GM12878 (cell line): Measurements from ENCODE around the gene KIRREL3. TPM values are rescaled to one million over a fixed set of nuclear protein-coding genes. Genes with fewer than 3 reads are reported as not detected.
A peak's percentile ranks its signal among the peaks of the same experiment; 100 is the strongest.

Experiments
- BACH1 ChIP-seq: fragments of 450-650 bp; IDR thresholded peaks from 2 replicates; pipeline ENCODE4 v1.6.1; 2017; ENCODE audit warnings: mild to moderate bottlenecking, borderline replicate concordance
- EZH2 ChIP-seq: IDR thresholded peaks from 2 replicates; pipeline ENCODE4 v1.6.1; 2012; ENCODE audit warnings: low read depth, mild to moderate bottlenecking, control low read depth, inconsistent platforms, low read length, borderline replicate concordance; ENCODE audit not compliant: control insufficient read depth
- FOS ChIP-seq: IDR thresholded peaks from 3 replicates; pipeline ENCODE4 v1.6.1; 2011; ENCODE audit warnings: borderline replicate concordance; ENCODE audit not compliant: insufficient read length; ENCODE audit errors: extremely low read depth
- HCFC1 ChIP-seq: fragments of 150-350 bp; IDR thresholded peaks from 2 replicates; pipeline ENCODE4 v1.6.1; 2014; ENCODE audit warnings: low read length
- JUND ChIP-seq: IDR thresholded peaks from 2 replicates; pipeline ENCODE4 v1.6.1; 2012; ENCODE audit warnings: low read depth, mild to moderate bottlenecking, low read length, improper control_type of control experiment, moderate library complexity
- KDM1A ChIP-seq: fragments of 200-600 bp; sonication (generic); IDR thresholded peaks from 2 replicates; pipeline ENCODE4 v1.6.1; 2016; ENCODE audit warnings: borderline replicate concordance
- MYC ChIP-seq: IDR thresholded peaks from 2 replicates; pipeline ENCODE4 v1.6.1; 2011; ENCODE audit warnings: mild to moderate bottlenecking, low read length, moderate library complexity, inconsistent platforms; ENCODE audit not compliant: insufficient read depth, insufficient replicate concordance, insufficient read length, severe bottlenecking
- PAX5 ChIP-seq: IDR thresholded peaks from 2 replicates; pipeline ENCODE4 v1.6.1; 2011; ENCODE audit warnings: low read depth, low read length, borderline replicate concordance
- PML ChIP-seq: IDR thresholded peaks from 2 replicates; pipeline ENCODE4 v1.6.1; 2012; ENCODE audit warnings: low read length, inconsistent platforms
- POLR2AphosphoS2 ChIP-seq: IDR thresholded peaks from 2 replicates; pipeline ENCODE4 v1.6.1; 2011; ENCODE audit warnings: low read depth, mild to moderate bottlenecking, low read length, improper control_type of control experiment, moderate library complexity
- RAD21 ChIP-seq: IDR thresholded peaks from 2 replicates; pipeline ENCODE4 v1.6.1; 2011; ENCODE audit warnings: mild to moderate bottlenecking, low read depth, low read length, moderate library complexity; ENCODE audit not compliant: insufficient read depth
- RELA ChIP-seq: fragments of 450-650 bp; IDR thresholded peaks from 2 replicates; pipeline ENCODE4 v1.8.0; 2014; ENCODE audit warnings: borderline replicate concordance; ENCODE audit not compliant: partially characterized antibody
- RUNX3 ChIP-seq: IDR thresholded peaks from 2 replicates; pipeline ENCODE4 v1.6.1; 2012; ENCODE audit warnings: low read length, inconsistent platforms
- ZNF384 ChIP-seq: IDR thresholded peaks from 2 replicates; pipeline ENCODE4 v1.6.1; 2012; ENCODE audit warnings: low read depth, mild to moderate bottlenecking, low read length, improper control_type of control experiment, borderline replicate concordance
- ZSCAN29 ChIP-seq: fragments of 450-650 bp; IDR thresholded peaks from 2 replicates; pipeline ENCODE4 v1.6.1; 2017; ENCODE audit warnings: mild to moderate bottlenecking, moderate library complexity
- polyA plus RNA-seq, 11 experiments: library from polyadenylated mRNA; depleted of rRNA in 4 of 11; unstranded in 6 of 11; stranded (reverse) in 5 of 11; fragments of >200 nt; fragmentation: Nextera tagmentation in 4 of 11; fragmentation: Illumina TruSeq in 1 of 11; extraction: Ambion mirVana in 4 of 11; extraction: Trizol in 1 of 11; gene quantifications; 1 replicate in 1 of 11; 2 replicates in 10 of 11; pipeline versions ENCODE4 v1.2.1 to v1.2.3, GENCODE V29; 2011 to 2016; ENCODE audit warnings: inconsistent platforms in 2 of 11, missing spikeins in 2 of 11, low read depth in 1 of 11
- total RNA-seq, 4 experiments: library from RNA; depleted of rRNA in 3 of 4; stranded (reverse); fragments of >200 nt in 3 of 4; fragmentation: Illumina TruSeq in 1 of 4; extraction: Trizol in 1 of 4; gene quantifications; 2 replicates each; pipeline versions ENCODE4 v1.2.1 to v1.2.3, GENCODE V29; 2013 to 2021
- TF ChIP-seq, protein P1 (sequence below): fragments of 450-650 bp; IDR thresholded peaks from 2 replicates; pipeline ENCODE4 v1.6.1; 2018; ENCODE audit warnings: mild to moderate bottlenecking, low read depth, moderate library complexity; ENCODE audit not compliant: partially characterized antibody
- TF ChIP-seq, protein P2 (sequence below): fragments of 450-650 bp; IDR thresholded peaks from 2 replicates; pipeline ENCODE4 v1.6.1; 2017; ENCODE audit warnings: antibody characterized with exemption, mild to moderate bottlenecking, moderate library complexity
- TF ChIP-seq, protein P3 (sequence below): IDR thresholded peaks from 2 replicates; pipeline ENCODE4 v1.6.1; 2012; ENCODE audit warnings: mild to moderate bottlenecking, low read depth, low read length
- TF ChIP-seq, protein P4 (sequence below): IDR thresholded peaks from 2 replicates; pipeline ENCODE4 v1.6.1; 2011; ENCODE audit warnings: low read depth, mild to moderate bottlenecking, low read length, moderate library complexity, borderline replicate concordance; ENCODE audit errors: extremely low read depth

The KIRREL3 gene
- total and polyA plus RNA-seq, 10 of the 15 experiments (the other 5 are each of a cell fraction or from before 2014, with no cell fraction given), result under 0.01 TPM; not detected in 9

DNA sequence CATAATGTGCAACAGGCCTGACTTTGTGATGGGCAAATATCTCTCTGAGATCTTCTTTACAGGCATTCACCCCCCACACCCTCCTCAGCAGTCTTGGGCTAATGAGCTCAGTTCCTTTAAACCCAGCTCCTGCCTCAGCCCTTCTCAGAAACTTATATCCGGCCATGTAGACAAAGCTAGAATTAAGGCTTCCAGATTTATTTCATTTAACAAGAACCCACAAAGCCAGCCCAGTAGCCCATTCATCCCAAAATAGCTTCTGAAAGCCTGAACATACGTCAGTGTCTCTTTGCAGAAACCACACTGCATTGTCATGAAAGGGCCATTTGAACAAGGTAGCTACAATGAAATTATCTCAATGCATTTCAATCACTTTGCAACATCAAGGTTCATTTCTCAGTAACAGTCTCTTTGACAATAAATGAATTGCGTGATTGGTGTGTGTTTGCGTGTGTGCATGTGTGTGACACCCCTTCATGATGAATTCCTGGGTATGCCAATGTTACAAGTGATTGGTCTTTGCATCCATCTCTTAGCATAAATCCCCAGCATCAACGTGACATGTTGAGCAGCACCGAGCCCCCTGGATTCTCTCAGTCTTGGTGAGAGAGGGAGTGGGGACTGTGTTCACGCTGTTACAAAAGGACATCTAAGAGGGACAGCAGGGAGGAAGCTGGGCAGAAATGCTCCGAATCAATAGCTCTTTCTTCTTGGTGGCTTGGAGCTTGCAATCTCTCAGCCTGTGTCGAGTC is 299.6 kb downstream of the KIRREL3 start (continued):
- TF ChIP-seq HCFC1 (no peak), FOS (no peak), RUNX3 (peak; percentile 88), EZH2 (no peak), MYC (no peak), RELA (no peak), JUND (no peak), PAX5 (peak; percentile 75; the same call in 1 of the 2 replicates), POLR2AphosphoS2 (no peak), KDM1A (no peak), ZSCAN29 (0 out of 2 replicates have a peak, but pooled peaks have one; percentile 72), BACH1 (no peak), RAD21 (no peak), PML (no peak), ZNF384 (no peak)
- TF ChIP-seq, protein P1, sequence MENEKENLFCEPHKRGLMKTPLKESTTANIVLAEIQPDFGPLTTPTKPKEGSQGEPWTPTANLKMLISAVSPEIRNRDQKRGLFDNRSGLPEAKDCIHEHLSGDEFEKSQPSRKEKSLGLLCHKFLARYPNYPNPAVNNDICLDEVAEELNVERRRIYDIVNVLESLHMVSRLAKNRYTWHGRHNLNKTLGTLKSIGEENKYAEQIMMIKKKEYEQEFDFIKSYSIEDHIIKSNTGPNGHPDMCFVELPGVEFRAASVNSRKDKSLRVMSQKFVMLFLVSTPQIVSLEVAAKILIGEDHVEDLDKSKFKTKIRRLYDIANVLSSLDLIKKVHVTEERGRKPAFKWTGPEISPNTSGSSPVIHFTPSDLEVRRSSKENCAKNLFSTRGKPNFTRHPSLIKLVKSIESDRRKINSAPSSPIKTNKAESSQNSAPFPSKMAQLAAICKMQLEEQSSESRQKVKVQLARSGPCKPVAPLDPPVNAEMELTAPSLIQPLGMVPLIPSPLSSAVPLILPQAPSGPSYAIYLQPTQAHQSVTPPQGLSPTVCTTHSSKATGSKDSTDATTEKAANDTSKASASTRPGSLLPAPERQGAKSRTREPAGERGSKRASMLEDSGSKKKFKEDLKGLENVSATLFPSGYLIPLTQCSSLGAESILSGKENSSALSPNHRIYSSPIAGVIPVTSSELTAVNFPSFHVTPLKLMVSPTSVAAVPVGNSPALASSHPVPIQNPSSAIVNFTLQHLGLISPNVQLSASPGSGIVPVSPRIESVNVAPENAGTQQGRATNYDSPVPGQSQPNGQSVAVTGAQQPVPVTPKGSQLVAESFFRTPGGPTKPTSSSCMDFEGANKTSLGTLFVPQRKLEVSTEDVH, result no peak
- TF ChIP-seq, protein P2, sequence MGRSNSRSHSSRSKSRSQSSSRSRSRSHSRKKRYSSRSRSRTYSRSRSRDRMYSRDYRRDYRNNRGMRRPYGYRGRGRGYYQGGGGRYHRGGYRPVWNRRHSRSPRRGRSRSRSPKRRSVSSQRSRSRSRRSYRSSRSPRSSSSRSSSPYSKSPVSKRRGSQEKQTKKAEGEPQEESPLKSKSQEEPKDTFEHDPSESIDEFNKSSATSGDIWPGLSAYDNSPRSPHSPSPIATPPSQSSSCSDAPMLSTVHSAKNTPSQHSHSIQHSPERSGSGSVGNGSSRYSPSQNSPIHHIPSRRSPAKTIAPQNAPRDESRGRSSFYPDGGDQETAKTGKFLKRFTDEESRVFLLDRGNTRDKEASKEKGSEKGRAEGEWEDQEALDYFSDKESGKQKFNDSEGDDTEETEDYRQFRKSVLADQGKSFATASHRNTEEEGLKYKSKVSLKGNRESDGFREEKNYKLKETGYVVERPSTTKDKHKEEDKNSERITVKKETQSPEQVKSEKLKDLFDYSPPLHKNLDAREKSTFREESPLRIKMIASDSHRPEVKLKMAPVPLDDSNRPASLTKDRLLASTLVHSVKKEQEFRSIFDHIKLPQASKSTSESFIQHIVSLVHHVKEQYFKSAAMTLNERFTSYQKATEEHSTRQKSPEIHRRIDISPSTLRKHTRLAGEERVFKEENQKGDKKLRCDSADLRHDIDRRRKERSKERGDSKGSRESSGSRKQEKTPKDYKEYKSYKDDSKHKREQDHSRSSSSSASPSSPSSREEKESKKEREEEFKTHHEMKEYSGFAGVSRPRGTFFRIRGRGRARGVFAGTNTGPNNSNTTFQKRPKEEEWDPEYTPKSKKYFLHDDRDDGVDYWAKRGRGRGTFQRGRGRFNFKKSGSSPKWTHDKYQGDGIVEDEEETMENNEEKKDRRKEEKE, result no peak
- TF ChIP-seq, protein P3, sequence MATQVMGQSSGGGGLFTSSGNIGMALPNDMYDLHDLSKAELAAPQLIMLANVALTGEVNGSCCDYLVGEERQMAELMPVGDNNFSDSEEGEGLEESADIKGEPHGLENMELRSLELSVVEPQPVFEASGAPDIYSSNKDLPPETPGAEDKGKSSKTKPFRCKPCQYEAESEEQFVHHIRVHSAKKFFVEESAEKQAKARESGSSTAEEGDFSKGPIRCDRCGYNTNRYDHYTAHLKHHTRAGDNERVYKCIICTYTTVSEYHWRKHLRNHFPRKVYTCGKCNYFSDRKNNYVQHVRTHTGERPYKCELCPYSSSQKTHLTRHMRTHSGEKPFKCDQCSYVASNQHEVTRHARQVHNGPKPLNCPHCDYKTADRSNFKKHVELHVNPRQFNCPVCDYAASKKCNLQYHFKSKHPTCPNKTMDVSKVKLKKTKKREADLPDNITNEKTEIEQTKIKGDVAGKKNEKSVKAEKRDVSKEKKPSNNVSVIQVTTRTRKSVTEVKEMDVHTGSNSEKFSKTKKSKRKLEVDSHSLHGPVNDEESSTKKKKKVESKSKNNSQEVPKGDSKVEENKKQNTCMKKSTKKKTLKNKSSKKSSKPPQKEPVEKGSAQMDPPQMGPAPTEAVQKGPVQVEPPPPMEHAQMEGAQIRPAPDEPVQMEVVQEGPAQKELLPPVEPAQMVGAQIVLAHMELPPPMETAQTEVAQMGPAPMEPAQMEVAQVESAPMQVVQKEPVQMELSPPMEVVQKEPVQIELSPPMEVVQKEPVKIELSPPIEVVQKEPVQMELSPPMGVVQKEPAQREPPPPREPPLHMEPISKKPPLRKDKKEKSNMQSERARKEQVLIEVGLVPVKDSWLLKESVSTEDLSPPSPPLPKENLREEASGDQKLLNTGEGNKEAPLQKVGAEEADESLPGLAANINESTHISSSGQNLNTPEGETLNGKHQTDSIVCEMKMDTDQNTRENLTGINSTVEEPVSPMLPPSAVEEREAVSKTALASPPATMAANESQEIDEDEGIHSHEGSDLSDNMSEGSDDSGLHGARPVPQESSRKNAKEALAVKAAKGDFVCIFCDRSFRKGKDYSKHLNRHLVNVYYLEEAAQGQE, result no peak
- TF ChIP-seq, protein P4, sequence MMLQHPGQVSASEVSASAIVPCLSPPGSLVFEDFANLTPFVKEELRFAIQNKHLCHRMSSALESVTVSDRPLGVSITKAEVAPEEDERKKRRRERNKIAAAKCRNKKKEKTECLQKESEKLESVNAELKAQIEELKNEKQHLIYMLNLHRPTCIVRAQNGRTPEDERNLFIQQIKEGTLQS, result no peak
